Right lobe of liver (tissue), 4 donors: ENCODE data around the gene ARID3A.

Experiments used
- CTCF ChIP-seq, 4 donors: fragments of 200-600 bp in 3 of 4; fragments of 450-650 bp in 1 of 4; IDR thresholded peaks; one replicate each; pipeline versions ENCODE4 v1.5.1 to v1.8.0; 2016 to 2022; ENCODE audit warnings: antibody characterized with exemption in 4 of 4, mild to moderate bottlenecking in 2 of 4
- POLR2A ChIP-seq: fragments of 450-650 bp; IDR thresholded peaks from one replicate; pipeline ENCODE4 v1.6.1; 2017; ENCODE audit warnings: antibody characterized with exemption, mild to moderate bottlenecking
- donor health status: DM: no; HTN: no; CAD: no.
- donor health status: DM: no; HTN: no; CAD: no.
- donor health status: DM: no; HTN: yes; CAD: no.

- TF ChIP-seq CTCF (IDR thresholded peaks at IDR 0.05) (no peak), POLR2A (no peak)
Observed at GRCh38 chr19:912181-913079, 13.4 kb upstream of the ARID3A start.
